GM19238 (cell line): ENCODE measurements around the gene MMUT.
A peak's percentile ranks its signal among the peaks of the same experiment; 100 is the strongest.
"Not testable (repeated sequence)": the region's sequence is repeated elsewhere in the genome, so short reads cannot be mapped to it uniquely, and the experiment has no call there.

Experiments
- DNase-seq: peaks from one replicate; pipeline ENCODE4 v3.0.0; 2011; ENCODE audit warnings: low spot score; ENCODE audit not compliant: insufficient read length

Gene MMUT

DNA sequence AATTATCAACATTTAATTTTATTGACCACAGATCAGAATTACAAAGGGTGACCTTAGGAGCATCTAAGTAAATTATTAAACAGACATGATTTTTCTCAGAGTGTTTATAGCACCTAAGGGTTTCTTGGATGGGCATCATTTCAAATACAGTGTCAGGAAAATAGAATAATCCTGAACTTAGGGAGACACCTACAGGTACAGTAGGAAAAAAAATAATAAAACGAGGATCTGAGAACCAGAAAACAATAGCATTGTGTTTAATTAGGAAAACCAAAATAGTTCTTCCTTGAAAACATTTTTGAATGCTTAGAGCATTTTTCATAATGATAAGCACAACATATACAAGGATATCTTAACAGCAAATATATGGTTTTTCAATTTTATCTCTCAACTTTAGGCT, 39.2 kb downstream of the MMUT start:
- DNase-seq = no peak

GRCh38 chr6:49416195-49416594, 46.9 kb downstream of the MMUT start:
- no peak for DNase-seq

- DNase-seq = no peak
Observed at GRCh38 chr6:49415358-49415757, 47.7 kb downstream of the MMUT start.

- no peak for DNase-seq
Observed at GRCh38 chr6:49410564-49410963, 52.5 kb downstream of the MMUT start.

- DNase-seq = peak; percentile 3
Observed at GRCh38 chr6:49409951-49410542, 53.0 kb downstream of the MMUT start.

DNA sequence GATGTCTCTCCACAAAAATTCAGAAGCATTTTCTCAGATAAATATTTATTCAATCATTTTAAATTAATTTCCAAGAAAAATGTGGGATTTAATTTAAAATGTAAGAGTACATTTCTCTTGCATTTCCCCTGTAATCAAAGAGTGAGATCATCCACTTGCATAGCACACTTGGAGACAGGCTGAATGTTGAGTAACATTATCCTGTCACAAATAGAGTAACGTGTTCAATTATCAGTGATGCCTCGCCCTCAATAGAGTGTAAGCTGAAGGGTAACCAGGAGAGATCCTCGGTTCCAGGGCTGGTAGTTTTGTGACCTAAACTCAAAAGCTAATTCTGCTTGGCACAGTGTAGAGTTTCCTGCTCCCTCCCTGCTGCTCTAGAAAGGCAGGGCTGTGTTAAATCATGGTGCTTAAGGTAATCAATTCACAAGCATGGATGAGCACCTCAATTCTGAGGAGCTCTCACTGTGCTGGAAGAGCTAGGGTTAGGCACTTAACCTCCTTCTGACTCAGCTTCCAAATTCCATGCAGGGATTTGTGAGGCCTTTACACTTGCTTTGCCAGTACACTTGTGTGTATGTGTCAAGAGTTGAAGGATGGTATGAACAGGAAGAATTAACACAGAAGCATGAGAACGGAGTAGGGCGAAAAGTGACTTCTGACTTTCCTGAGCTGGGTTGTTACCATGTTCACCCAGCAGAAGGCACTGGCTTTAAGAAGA, 56.6 kb downstream of the MMUT start:
- DNase-seq = no peak

DNA sequence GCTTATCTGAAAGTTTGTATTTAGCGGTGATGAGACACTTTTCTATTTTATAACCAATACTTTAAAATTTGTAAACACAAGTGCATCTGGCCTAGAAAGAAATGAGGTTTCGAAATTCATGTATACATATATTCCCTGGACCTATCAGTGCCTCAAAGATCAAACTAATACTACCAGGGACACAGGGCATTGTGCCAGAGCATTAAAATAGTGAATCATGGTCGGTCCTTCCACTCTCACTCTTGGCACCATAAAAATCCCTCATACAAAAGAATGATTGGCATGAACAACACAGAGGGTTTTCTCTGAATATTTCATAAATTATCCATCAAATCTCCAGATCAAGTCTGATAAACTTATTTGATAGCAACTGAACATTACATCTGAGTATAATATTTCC, 62.0 kb downstream of the MMUT start:
- no peak for DNase-seq

GRCh38 chr6:49386667-49387508, 76.2 kb downstream of the MMUT start:
- DNase-seq = not testable (repeated sequence)

DNA sequence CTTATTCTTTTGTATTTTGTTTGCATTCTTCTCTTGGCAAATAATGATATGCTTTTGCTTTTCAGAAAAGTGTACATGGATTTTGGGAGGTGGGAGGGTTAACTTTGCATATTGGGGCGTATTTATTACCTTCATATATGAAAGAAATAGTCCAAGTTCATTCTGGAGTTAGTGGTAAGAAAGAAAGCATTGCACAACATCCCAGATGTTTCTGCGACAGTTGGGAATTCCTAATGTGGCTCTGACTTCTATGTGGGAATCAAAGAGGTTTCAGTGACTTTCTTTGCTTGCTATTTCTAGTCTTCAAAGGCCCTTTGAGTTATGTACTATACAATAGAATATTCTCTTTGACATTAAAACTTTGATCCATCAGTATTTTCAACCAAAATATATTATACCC, 78.1 kb downstream of the MMUT start:
- DNase-seq = no peak
